Heart left ventricle (tissue), 13 donors: ENCODE results near the gene MED6.

ENCODE experiments used
- POLR2A ChIP-seq, 2 donors: fragments of 450-650 bp; IDR thresholded peaks; one replicate each; pipeline ENCODE4 v1.6.1; 2017; ENCODE audit warnings: antibody characterized with exemption in 2 of 2, mild to moderate bottlenecking in 2 of 2, moderate library complexity in 2 of 2
- TF ChIP-seq, protein P1 (sequence below), 12 donors: fragments of 200-600 bp; sonication (generic) in 4 of 12; IDR thresholded peaks; one replicate each; pipeline versions ENCODE4 v1.5.0 to v1.8.0; 2018 to 2022; ENCODE audit warnings: antibody characterized with exemption in 12 of 12, mild to moderate bottlenecking in 5 of 12
- donor health status: ischemic (EF 13 %, LVEDD 7.1; RV severe dilation, severe dysfunction).
- donor health status: DM: no; HTN: yes; CAD: no.
- donor health status: DM: no; HTN: no; CAD: no.
- donor health status: ischemic (EF 25% LVEDD 6.9; RV normal size, moderate dysfunction).
- donor health status: ischemic (EF 25% LVEDD 5.7; RV mildly dilated, moderate dysfunction).
- donor health status: ischemic (EF 35%, LVEDD 5.7; RV mildly dilated, moderate dysfunction).
- donor health status: nonischemic (EF 11% LVEDD 7.7; RV severe dilation, severe dysfunction).
- donor health status: DM: yes; HTN: yes; CAD: no.
- donor health status: PGD.
- donor health status: ischemic (EF 29% LVEDD 5.4; RV normal size, mild dysfunction).
- donor health status: nonischemic (EF 23%, LVEDD 6.1; RV moderate dilation, normal function).

DNA sequence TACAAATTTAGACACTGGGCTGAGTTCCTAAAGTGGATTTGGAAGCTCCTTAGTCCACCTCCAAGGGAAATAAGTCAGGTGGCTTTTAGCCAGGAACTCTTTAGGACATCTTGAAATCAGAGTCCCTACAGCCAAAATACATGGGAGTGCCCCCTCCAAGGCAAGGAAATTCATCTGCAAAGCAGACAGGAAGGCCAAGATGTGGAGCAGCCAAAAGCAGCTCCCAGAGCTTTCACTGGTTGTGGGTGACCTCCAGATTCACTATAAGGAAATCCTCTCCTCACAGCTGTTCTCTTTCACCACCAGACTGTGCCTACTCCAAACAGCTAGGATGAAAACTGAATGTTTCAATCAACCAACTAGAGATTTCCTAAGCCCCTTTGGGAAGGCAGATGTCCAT is 47.9 kb upstream of the MED6 start:
- TF ChIP-seq, protein P1, sequence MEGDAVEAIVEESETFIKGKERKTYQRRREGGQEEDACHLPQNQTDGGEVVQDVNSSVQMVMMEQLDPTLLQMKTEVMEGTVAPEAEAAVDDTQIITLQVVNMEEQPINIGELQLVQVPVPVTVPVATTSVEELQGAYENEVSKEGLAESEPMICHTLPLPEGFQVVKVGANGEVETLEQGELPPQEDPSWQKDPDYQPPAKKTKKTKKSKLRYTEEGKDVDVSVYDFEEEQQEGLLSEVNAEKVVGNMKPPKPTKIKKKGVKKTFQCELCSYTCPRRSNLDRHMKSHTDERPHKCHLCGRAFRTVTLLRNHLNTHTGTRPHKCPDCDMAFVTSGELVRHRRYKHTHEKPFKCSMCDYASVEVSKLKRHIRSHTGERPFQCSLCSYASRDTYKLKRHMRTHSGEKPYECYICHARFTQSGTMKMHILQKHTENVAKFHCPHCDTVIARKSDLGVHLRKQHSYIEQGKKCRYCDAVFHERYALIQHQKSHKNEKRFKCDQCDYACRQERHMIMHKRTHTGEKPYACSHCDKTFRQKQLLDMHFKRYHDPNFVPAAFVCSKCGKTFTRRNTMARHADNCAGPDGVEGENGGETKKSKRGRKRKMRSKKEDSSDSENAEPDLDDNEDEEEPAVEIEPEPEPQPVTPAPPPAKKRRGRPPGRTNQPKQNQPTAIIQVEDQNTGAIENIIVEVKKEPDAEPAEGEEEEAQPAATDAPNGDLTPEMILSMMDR (IDR thresholded peaks at IDR 0.05) = no peak
- no peak for TF ChIP-seq POLR2A (IDR thresholded peaks at IDR 0.05)
